GM12874 (cell line): ENCODE measurements around the gene TMEM250.

ENCODE experiments used
- CTCF ChIP-seq: IDR thresholded peaks from 2 replicates; pipeline ENCODE4 v1.5.1; 2011; ENCODE audit warnings: low read depth, mild to moderate bottlenecking, control low read depth, low read length, moderate library complexity; ENCODE audit not compliant: insufficient read depth

TMEM250 gene

GRCh38 chr9:136078498-136079011 is 40.1 kb downstream of the TMEM250 start:
- TF ChIP-seq CTCF = no peak

GRCh38 chr9:136078024-136078423 is 40.7 kb downstream of the TMEM250 start:
- no peak for TF ChIP-seq CTCF

DNA sequence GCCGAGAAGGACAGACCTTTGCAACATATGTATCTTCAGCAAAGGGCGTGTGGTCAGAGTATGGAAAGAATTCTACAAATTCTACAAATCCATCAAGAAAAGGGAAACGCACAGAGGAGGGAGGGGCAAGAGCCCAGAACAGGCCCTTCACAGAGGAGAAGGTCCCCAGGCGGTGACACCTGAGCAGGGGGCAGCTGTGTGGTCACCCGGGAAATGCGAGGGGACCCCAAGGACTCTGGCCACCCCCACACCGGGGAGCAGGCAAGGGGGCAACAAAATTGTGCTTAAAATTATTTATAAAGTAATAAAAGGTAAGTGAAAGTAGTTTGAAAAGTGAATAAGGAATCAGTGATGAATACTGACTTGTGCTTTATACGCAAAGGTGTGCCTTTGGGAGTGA is 41.2 kb downstream of the TMEM250 start:
- no peak for TF ChIP-seq CTCF

DNA sequence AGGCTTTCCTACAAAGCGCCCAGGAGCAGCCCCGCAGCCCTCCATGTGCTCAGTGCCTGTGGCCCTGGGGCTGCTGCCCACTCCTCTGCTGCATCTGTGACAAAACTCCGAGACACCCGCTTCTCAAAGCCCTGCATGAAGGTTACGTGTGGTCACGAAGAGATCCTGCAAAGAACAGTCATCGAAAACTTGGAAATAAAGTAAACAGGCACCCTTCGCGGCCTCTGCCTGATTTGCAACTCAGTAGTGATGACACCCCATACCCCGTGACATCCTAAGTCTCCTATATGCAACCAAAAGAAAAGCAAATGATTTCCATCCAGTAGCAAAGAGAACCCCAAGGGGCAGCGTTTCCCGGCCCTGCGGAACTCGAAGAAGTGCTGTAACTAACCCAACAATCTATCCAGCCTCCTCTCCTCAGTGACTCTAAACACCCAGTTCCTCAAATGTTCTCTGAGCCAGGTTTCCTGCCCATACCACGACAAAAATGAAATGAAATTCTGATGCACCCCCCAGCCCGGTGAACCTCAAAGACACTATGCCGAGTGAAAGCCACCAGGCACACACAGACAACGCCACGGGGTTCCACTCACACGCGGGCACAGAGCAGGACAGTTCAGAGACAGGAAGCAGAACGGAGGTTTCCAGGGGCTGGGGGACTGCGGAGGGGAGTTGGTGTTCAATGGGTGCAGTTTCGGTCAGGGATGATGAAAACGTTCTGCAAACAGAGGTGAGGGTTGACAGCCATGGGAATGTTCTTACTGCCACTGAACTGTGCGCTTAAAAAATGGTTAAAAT is 42.6 kb downstream of the TMEM250 start:
- TF ChIP-seq CTCF = no peak

DNA sequence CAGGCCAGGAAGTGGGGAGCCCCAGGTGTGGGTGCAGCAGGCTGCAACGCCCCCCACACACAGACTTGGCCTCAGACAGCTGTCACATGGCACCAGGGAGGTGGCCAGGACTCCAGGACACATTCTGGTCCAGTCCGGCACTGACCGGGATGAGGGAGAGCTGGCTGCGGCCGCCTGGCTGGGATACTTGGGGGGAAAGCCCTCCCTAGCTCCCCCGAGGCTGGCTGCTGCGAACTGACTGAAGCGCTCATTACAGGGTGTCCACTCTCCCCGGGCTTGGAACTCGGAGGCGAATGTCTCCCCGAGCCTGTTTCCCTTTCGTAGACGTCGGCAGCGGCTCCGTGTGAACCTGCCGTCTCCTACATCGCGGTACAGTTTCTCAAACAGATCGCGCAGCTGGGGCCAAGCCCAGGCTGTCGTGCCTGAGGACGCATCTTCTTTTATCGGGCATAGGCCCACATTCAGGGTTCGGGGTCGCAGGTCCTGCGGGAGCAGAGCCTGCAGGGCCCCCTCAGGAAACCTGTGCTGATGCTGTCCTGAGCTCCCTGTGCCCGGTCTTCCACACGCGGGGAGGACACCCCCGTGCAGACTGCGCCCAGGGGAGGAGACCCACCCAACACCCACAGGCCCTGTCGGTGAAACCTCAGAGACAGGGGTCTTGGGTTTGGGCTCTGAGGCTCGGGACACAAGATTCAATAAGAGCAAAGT is 43.4 kb downstream of the TMEM250 start:
- TF ChIP-seq CTCF = no peak

DNA sequence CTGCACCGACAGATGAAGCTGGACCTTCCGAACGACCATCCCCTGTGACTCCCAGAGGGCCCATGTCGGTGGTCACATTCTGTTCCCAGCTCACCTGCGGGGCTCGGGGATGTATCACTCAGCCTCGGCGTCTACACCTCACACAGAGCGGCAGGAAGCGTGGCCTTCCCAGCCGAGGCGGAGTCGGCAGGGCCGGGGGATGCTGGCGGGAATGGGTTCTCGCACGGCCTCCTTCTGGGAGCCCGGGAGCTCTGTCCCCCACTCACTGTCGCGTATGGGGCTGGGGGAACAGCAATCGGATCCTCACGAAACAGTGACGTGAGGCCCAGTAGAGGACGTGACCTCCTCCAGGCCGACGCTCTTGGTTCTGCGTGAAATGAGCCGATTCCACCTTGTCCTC is 44.0 kb downstream of the TMEM250 start:
- TF ChIP-seq CTCF = no peak
